Measurements from ENCODE around the gene NNMT. TPM values are rescaled to one million over a fixed set of nuclear protein-coding genes. Genes with fewer than 3 reads are reported as not detected.

The NNMT gene
- total and polyA plus RNA-seq, 2 donors (not counting 1 experiment from before 2014, with no cell fraction given), result not detected

- H3K4me3 ChIP-seq (ENCODE audit: control extremely low read depth in 1 of 5, extremely low read depth in 1 of 5, insufficient read depth in 1 of 5, low read depth in 2 of 5, low read length in 4 of 5), result no peak overlapping the region
- TF ChIP-seq EZH2 (IDR thresholded peaks at IDR 0.05; ENCODE audit: borderline replicate concordance, insufficient read depth, low read depth, low read length, poor library complexity, severe bottlenecking), result no peak
- TF ChIP-seq, protein P1, sequence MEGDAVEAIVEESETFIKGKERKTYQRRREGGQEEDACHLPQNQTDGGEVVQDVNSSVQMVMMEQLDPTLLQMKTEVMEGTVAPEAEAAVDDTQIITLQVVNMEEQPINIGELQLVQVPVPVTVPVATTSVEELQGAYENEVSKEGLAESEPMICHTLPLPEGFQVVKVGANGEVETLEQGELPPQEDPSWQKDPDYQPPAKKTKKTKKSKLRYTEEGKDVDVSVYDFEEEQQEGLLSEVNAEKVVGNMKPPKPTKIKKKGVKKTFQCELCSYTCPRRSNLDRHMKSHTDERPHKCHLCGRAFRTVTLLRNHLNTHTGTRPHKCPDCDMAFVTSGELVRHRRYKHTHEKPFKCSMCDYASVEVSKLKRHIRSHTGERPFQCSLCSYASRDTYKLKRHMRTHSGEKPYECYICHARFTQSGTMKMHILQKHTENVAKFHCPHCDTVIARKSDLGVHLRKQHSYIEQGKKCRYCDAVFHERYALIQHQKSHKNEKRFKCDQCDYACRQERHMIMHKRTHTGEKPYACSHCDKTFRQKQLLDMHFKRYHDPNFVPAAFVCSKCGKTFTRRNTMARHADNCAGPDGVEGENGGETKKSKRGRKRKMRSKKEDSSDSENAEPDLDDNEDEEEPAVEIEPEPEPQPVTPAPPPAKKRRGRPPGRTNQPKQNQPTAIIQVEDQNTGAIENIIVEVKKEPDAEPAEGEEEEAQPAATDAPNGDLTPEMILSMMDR (IDR thresholded peaks at IDR 0.05), result no peak
- no peak overlapping the region for H3K4me2 ChIP-seq (replicated peaks; ENCODE audit: low read depth, low read length, poor library complexity, severe bottlenecking)
- Mint-ChIP-seq H3K27ac (peak overlapping the region; percentile 10), H3K9me3 (ENCODE audit: insufficient read depth) (no peaks in the 10 kb centered on the region), H3K4me3 (no peak overlapping the region), H3K27me3 (no peaks in the 10 kb centered on the region), H3K4me1 (peaks cover 41% of the 10 kb centered on the region)
- ATAC-seq (ENCODE audit: low read depth), result no peak
- CTCF ChIA-PET, result interaction anchor here (8.8 to 12.3 kb wide), 4 partner anchors 98 to 363 kb away, joined by 100 to 592 read pairs (median 432); no protein-coding TSS in a partner anchor
- no peak overlapping the region for H2AFZ ChIP-seq (ENCODE audit: insufficient read depth, low read depth, low read length, poor library complexity, severe bottlenecking)
- no peak overlapping the region for H3K27ac ChIP-seq (ENCODE audit: low read length in 2 of 2)
- H3K27me3 ChIP-seq (replicated peaks in 1 of 4; ENCODE audit: control extremely low read depth in 1 of 4, control insufficient read depth in 3 of 4, insufficient read depth in 4 of 4, low read length in 3 of 4), result no peaks in the 10 kb centered on the region
- H3K4me1 ChIP-seq (ENCODE audit: control insufficient read depth in 2 of 2, insufficient read depth in 2 of 2, low read length in 2 of 2), result peaks cover 34 to 41% of the 10 kb centered on the region in 2 donors
- H3K36me3 ChIP-seq (replicated peaks in 1 of 2; ENCODE audit: control extremely low read depth in 1 of 2, control insufficient read depth in 1 of 2, extremely low read depth in 1 of 2, insufficient read depth in 2 of 2, low read length in 1 of 2), result no peaks in the 10 kb centered on the region
- WGBS (ENCODE audit: insufficient coverage), result 89% methylated on average over 18 of the region's 20 CpGs
- POLR2A ChIA-PET, result no interaction called here
- H3K79me2 ChIP-seq (ENCODE audit: control insufficient read depth, insufficient read depth, low read length), result no peaks in the 10 kb centered on the region
- no peaks in the 10 kb centered on the region for H3K9me3 ChIP-seq (ENCODE audit: control extremely low read depth in 1 of 3, control insufficient read depth in 2 of 3, insufficient read depth in 1 of 3, low read length in 2 of 3)
- intact Hi-C loops (cut with micrococcal nuclease), result no loop called here
- no peak for DNase-seq
- H3K9ac ChIP-seq (ENCODE audit: low read length), result no peak overlapping the region
- H4K20me1 ChIP-seq (ENCODE audit: control insufficient read depth, insufficient read depth, low read length, poor library complexity, severe bottlenecking), result no peaks in the 10 kb centered on the region
These were observed 39.8 kb upstream of the NNMT start for GRCh38 chr11:114256176-114256966.

GRCh38 chr11:114256967-114257286 is 39.3 kb upstream of the NNMT start:
- ChIA-PET CTCF (interaction anchor here (1.2 to 12.3 kb wide), 5 partner anchors 98 to 363 kb away, joined by 3 to 592 read pairs (median 391); no protein-coding TSS in a partner anchor), POLR2A (no interaction called here)
- Histone ChIP-seq H3K27me3 (replicated peaks in 1 of 4; ENCODE audit: control extremely low read depth in 1 of 4, control insufficient read depth in 3 of 4, insufficient read depth in 4 of 4, low read length in 3 of 4) (no peaks in the 10 kb centered on the region), H3K9me3 (ENCODE audit: control extremely low read depth in 1 of 3, control insufficient read depth in 2 of 3, insufficient read depth in 1 of 3, low read length in 2 of 3) (no peaks in the 10 kb centered on the region), H3K36me3 (replicated peaks in 1 of 2; ENCODE audit: control extremely low read depth in 1 of 2, control insufficient read depth in 1 of 2, extremely low read depth in 1 of 2, insufficient read depth in 2 of 2, low read length in 1 of 2) (no peaks in the 10 kb centered on the region), H2AFZ (ENCODE audit: insufficient read depth, low read depth, low read length, poor library complexity, severe bottlenecking) (no peak overlapping the region), H3K79me2 (ENCODE audit: control insufficient read depth, insufficient read depth, low read length) (no peaks in the 10 kb centered on the region), H3K27ac (ENCODE audit: low read length in 2 of 2) (no peak overlapping the region), H4K20me1 (ENCODE audit: control insufficient read depth, insufficient read depth, low read length, poor library complexity, severe bottlenecking) (no peaks in the 10 kb centered on the region), H3K9ac (ENCODE audit: low read length) (no peak overlapping the region), H3K4me2 (replicated peaks; ENCODE audit: low read depth, low read length, poor library complexity, severe bottlenecking) (no peak overlapping the region), H3K4me3 (ENCODE audit: control extremely low read depth in 1 of 5, extremely low read depth in 1 of 5, insufficient read depth in 1 of 5, low read depth in 2 of 5, low read length in 4 of 5) (no peak overlapping the region), H3K4me1 (ENCODE audit: control insufficient read depth in 2 of 2, insufficient read depth in 2 of 2, low read length in 2 of 2) (peaks cover 32 to 37% of the 10 kb centered on the region in 2 donors)
- ATAC-seq (ENCODE audit: low read depth), result no peak
- intact Hi-C loops (cut with micrococcal nuclease), result no loop called here
- peaks cover 36% of the 10 kb centered on the region for H3K4me1 Mint-ChIP-seq
- no peak for TF ChIP-seq EZH2 (IDR thresholded peaks at IDR 0.05; ENCODE audit: borderline replicate concordance, insufficient read depth, low read depth, low read length, poor library complexity, severe bottlenecking)
- TF ChIP-seq, protein P1 (IDR thresholded peaks at IDR 0.05), result no peak
- H3K27me3 Mint-ChIP-seq, result no peaks in the 10 kb centered on the region
- peak overlapping the region; percentile 71 for H3K27ac Mint-ChIP-seq
- H3K9me3 Mint-ChIP-seq (ENCODE audit: insufficient read depth), result no peaks in the 10 kb centered on the region
- DNase-seq, result no peak
- 92% methylated on average over 10 of the region's 10 CpGs for WGBS (ENCODE audit: insufficient coverage)
- H3K4me3 Mint-ChIP-seq, result no peak overlapping the region

Data from B cell (primary cell).